Body of pancreas (tissue), 4 donors: ENCODE data around the gene EOLA2.
A peak's percentile ranks its signal among the peaks of the same experiment; 100 is the strongest.
"Not testable (repeated sequence)": the region's sequence is repeated elsewhere in the genome, so short reads cannot be mapped to it uniquely, and the experiment has no call there.

Experiments used
- CTCF ChIP-seq, 7 experiments: fragments of 450-650 bp in 4 of 7; fragments of 200-600 bp in 3 of 7; sonication (generic) in 3 of 7; IDR thresholded peaks; one replicate each; pipeline ENCODE4 v1.5.1; 2016 to 2019; ENCODE audit warnings: antibody characterized with exemption in 7 of 7
- POLR2A ChIP-seq, 3 donors: fragments of 450-650 bp; IDR thresholded peaks; one replicate each; pipeline ENCODE4 v1.6.1; 2016; ENCODE audit warnings: antibody characterized with exemption in 3 of 3, mild to moderate bottlenecking in 2 of 3

- TF ChIP-seq CTCF (IDR thresholded peaks at IDR 0.05) = peak in 6 of 7 experiments; percentile 15 to 74 (median 64)
- TF ChIP-seq POLR2A (IDR thresholded peaks at IDR 0.05) = not testable (repeated sequence)
These were observed 2.4 kb upstream of the EOLA2 start for GRCh38 chrX:149940674-149941024.
